Activated CD8-positive, alpha-beta memory T cell treated with anti-CD3 and anti-CD28 coated beads, Interleukin-2, amount 50 U/mL, for 24 hours (primary cell): ENCODE measurements around the gene SCN5A.

Experiments used
- DNase-seq: peaks from one replicate; pipeline ENCODE4 v3.0.0-alpha.2; 2020; ENCODE audit errors: extremely low read depth

The SCN5A gene

DNA sequence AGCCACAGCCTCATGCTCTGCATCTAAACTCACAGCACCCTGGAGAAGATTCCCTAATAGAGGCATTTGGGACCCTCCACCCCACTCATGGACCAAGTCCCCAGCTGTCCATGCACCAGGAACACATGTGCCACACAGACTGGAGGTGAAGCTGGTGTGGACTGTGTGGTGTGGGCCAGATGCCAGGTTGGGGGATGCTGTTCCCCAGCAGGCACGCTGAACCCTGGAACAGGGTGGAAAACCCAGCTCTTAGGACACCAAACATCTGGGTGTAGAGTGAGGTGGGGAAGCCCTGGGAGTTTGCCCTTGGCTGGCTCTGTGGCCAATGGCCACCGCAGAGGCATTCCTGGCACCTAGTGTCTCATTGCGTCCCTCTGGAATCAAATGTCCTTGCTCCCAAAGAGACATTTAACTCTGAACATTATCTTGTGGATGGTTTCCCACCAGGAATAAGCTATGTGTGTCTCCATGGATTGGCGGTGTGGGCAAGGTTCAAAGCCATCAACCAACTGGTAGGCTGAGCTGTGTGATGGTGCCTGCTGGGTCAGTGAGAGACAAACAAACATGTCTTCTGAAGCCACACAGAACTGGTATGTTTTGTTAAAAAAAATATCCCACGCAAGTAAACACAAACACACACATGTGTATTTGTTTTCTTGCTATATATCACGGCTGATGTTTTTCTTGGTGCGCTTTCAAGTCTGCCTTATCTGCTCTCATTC is 88.3 kb downstream of the SCN5A start:
- DNase-seq: no peak

DNA sequence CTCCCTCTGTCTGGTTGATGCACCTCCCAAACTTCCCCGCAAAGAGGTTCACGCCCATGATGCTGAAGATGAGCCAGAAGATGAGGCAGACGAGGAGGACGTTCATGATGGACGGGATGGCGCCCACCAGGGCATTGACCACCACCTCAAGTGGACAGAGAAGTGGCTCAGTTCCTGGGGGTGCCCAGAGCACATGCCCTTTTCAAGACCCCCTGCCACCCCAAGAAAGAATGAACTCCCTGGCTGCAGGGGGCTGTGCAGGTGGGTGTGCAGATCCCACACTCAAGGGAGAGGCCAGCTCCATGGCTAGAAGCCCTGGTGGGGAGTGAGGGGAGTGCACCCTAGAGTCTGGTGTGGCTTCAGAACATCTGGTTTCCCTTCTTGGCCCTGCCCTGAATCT is 89.2 kb downstream of the SCN5A start:
- DNase-seq: no peak

DNA sequence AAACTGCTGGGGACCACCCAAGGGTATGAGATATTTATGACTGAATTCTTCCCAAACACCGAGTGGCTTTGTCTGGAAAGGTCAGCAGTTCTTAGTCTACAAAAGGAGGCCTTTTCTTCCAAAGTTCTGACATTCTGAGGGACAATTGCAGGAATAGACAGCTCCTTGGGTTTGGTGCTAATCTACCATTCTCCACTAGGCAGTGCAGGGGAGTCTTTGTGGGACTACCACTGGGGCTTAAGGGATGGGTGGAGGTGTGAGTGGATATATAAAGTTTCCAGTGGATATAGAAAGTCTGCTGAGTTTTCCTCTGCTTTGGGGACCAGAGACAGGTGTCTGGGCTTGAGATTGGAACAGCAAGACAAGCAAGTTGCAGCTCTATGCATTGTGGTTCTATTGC is 90.6 kb downstream of the SCN5A start:
- no peak for DNase-seq

DNA sequence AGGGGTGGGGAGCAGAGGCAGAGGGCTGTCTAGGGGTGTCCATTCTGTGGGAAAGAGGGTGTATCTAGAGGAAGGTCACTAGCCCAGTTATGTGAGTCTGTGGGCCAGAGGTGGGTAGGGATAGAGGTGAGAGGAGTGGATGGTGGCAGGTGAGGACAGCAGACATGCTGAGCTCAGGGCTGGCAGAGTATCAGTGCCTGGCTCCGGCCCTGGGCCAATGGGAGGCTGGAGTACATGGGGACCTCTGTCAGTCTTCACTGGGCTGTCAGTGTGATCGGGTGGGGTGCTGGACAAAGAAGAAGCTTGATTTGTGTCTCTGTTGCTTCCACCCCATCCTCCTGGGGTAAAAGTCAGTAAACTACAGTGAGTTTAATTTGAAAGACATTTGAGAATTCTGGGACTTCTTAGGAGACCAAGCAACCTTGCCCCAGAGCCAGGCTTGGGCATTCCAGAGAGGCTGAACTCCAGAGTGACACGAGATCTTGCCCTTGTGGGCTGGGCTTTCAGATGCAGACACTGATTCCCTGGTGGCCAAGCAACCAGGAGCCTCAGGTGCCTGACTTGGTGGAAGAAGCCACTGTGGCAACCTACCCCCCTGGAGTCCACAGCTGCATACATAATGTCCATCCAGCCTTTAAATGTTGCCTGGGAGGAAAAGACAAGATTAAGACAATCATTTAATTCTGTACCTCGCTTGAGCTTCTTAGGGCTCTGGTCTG is 92.7 kb downstream of the SCN5A start:
- DNase-seq: no peak

DNA sequence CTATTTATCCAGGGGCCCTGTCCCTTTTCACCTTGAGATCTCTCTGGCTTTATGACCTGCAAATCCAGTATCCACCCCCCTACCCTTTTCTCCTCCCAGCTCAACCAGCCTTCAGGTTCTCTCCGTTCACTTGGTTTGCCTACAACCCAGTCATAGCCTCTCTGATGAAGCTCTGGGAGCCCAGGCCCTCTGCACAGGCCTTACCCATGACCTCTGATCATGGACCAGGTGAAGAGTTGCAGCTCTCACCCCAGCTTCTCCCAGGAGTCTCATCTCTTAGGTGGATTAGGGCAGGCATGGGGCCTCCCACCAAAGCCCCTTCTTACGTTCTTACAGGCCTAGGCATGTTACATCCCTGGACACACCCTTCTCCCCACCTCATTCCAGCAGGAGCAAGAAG is 93.6 kb downstream of the SCN5A start:
- no peak for DNase-seq

DNA sequence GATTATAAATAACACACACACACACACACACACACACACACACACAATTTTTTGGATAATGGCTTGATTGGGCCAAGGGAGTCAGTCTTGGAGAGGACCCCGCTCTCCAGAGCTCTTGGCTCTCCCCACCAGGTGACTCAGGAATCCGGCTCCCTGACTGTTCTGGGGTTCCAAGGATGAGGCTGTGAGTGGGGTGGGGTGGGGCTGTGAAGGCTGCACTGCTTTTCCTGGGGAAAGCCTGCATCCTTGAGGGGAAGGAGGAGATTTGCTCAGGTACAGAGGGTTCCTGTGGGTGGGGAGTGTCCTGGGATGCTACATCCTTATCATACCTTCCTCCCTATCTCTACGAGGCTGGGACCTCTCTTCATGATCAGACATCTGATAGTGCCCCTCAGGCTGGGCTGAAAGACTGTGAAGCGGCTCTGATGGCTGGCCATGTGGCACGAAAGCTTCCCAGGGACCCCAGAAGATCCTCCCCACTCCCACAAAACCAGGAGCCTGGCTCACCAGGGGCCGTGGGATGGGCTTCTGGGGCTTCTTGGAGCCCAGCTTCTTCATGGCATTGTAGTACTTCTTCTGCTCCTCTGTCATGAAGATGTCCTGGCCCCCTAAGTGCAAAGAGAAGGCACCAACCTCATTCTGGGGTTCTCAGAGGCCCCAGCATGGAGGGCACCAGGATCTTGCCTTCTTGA is 94.2 kb downstream of the SCN5A start:
- DNase-seq: no peak

DNA sequence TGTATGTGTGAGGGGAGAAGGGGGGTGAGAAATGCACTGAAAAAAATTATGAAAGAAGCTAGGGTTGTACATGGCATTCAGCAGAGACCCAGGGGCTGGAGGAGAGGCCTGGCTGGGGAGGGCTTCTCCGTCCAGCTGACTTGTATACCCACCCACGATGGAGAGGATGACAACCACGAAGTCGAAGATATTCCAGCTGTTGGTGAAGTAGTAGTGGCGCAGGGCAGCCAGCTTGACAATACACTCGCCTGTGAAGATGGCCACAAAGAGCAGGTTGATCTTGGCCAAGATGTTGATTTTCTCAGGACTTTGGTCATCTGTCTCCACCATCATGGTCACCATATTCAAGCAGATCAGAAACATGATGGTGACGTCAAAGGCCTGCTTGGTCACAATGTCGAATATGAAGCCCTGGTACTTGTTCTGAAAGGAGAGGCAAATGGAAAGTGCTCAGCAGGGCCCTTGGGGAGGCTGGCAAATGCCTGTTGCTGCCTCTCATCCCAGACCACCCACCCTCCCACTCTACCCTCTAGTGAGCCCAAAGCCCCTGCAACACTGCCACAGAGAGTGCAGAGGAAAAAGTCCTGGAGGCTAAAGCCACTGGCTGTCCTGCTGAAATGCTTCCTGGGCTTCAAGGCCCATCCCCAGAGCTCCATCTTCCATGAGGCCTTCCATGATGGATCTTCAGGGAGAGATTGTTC is 95.2 kb downstream of the SCN5A start:
- no peak for DNase-seq

DNA sequence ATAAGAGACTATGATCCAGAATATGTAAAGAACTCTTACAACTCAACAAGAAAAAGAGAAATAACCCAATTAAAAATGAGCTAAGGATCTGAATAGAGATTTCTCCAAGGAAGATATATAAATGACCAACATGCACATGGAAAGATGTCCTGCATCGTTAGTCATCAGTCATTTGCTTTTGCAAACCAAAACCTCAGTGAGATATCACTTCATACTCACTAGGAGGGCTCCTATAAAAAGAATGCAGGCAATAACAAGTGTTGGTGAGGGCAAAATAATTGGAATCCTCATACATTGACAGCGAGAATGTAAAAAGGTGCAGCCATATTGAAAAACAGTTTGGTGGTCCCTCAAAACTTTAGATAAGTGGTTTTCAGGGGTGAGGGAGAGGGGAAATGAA is 96.4 kb downstream of the SCN5A start:
- DNase-seq: no peak

DNA sequence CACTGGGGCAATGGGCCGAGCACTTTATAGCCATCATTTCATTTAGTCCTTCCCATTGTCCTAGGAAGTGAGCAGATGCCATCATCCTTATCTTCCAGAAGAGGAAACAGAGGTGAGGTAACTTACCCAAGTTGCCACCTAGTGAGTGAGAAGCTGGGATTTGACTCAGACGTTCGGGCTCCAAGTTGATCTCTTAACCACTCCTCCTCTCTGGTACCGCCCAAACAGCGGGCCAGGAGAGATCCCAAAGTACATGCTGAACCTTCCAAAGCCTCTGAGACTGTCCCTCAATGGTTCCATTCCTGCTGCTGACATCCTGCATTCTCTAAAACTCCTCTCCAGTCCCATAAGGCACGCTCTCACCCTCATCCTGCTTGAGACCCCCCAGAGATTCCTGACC is 97.1 kb downstream of the SCN5A start:
- DNase-seq: no peak

DNA sequence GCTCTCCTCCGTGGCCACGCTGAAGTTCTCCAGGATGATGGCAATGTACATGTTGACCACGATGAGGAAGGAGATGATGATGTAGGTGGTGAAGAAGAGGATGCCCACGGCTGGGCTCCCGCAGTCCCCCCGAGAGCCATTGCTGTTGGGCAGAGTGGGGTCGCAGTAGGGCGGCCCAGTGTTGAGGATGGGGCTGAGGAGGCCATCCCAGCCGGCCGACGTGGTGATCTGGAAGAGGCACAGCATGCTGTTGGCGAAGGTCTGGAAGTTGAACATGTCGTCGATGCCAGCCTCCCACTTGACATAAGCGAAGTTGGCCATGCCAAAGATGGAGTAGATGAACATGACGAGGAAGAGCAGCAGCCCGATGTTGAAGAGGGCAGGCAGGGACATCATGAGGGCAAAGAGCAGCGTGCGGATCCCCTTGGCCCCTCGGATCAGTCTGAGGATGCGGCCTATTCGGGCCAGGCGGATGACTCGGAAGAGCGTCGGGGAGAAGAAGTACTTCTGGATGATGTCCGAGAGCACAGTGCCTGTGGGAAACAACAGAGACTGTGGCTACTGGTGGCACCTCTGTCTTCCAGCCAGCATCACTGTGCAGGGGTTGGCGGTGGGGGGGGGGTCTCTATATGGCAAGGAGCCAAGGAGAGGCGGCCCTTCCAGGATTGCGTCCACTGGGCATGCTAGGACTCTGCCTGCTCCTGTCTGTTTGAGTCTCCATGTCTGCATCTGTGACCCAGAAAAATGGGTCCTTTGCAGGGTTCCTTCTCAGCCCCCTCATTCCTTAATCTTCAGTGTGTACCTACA is 98.3 kb downstream of the SCN5A start:
- DNase-seq: no peak

DNA sequence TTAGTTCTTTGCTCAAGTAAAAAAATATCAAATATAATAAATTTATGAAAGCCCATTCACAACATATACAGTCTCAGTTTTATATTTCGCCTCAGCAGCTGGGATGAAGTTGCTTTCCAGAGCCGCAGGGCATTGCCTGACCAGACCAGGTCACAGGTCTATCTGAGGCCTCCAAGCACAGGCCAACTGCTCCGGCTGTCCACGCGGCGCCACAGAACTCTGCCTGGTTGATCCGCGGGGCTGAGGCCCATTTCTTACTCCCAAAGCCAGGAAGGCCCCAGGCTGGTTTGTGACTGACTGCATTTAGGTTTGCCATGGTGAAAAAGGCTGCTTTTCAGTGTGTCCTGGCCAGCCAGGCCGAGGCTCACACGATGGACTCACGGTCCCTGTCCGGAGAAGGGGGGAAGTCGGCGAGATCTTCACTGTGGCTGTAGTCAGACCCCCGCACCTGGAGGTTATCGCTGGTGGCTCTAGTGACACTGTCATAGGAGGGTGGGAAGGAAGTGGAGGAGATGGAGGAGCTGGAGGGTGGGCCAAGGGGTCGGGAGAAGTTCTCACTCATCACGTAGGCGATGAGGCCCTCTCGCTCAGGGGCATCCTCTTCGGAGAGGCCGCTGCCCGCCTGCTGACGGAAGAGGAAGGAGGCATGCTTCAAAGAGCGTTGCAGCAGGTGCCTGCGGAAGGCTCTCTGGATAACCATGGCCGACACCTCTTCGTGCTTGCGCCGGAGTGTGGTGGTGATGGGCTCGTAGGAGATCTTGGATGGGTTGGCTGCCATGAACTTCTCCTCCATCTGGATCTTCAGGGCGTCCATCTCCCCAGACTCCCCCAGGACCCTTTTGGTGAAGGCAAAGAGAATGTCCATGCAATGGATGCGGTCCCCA is 99.3 kb downstream of the SCN5A start:
- no peak for DNase-seq

DNA sequence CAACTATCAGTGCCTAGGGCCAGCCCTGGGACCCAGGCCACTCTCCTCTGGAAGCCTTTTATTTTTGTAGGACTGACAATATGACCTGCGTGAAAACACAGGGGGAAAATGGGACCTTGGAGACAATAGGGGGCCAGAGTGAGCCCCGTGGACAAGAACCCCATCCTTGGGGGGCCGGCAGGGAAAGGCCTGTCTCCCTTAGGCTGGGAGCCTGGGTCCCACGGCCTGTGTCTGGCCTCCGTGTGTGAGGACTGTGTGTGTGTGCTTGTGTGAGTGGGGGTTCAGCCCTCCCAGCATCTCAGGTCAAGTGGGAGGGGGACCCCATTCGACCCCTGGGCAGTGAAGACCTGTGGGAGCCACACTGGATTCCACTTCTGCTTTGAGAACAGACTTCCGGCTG is 100.0 kb downstream of the SCN5A start:
- no peak for DNase-seq

DNA sequence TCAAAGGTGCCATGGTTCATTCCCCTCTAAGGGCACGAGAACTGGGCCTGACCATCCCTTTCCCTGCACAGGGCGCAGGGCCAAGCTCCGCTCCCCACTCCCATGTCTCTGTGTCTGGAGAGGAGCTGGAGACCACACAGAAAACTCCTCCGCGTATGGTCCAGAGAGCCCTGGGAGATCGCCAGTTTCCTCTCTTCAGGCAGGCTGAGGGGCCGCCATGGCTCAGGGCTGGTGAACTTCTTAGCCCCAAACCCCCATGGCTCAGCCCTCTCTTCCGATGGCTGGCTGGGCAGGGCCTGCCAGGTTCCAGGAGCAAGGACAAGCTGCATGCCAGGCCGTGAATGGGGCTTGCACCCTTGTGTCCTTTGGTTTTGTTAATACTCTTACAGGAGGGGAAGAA is 100.4 kb downstream of the SCN5A start:
- DNase-seq: no peak

DNA sequence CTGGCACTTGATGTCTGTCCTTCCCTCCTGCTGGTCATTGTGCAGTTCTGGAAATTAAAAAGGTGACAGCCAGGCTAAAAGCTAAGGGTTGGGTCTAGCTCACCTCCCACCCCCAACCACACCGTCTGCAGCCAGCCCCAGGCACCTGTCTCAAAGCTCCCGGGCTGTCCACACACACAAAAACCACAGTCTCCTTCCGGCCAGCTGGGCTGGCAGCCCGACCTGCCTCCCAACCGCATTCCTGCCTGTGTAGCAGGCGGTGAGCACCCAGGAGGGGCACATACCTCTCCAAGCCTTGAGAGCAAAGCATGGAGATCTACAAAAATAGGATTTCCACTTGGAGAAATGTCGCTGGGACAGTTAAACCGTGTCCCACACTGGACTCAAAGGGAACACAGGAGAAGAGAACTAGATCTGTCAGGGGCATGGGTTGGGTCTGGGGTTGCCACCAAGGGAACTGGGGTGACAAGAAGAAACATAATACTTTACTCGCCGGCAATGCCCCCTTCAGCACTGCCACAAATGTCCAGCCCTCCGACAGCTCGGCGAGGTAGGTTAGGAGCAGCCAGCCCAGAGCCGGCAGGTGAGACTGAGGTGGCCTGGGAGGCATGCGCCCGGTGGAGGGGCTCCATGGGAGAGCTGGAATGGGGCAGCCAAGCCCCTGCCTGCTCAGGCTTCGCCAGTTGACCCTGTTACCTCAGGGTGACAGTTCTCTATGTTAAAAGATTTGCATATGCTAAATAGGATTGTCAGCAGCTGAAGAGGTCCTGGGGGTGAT is 101.1 kb downstream of the SCN5A start:
- no peak for DNase-seq

DNA sequence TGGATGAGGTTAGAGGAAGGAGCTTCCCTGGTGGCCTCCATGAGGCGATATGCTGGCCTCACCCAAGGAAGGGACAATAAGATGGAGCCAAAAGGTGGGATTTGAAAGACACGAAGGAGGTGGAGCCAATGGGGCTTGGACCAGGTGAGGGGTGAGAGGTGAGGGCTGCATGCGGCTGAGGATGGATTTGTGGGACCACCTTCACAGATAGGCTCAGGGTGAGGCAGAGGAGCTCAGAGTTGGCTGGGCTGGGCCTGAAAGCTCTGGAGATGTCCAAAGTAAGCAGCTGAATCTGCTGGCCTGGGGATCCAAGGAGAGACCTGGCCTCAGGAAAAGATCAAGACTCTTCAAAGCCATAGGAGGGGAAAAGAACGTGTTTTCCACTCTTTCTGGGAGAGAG is 103.5 kb downstream of the SCN5A start:
- no peak for DNase-seq

DNA sequence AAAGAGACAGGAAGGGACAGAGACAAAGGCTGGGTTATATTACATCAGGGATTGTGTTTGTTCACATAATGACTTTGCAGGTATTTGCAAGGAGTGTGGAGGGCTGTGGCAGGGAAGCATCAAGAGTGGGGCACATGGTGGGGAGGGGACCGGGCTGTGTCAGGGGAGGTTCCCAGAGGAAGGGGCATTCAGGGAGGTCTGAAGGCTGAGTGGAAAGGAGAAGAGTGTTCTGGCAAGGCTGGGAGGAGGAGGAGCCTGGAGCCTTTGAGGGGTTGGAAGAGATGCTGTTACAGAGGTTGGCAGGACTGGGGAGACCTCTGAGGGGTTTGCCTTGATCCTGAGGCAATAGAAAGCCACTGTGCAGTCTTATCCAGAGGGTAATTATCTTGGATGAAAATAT is 103.9 kb downstream of the SCN5A start:
- DNase-seq: no peak

DNA sequence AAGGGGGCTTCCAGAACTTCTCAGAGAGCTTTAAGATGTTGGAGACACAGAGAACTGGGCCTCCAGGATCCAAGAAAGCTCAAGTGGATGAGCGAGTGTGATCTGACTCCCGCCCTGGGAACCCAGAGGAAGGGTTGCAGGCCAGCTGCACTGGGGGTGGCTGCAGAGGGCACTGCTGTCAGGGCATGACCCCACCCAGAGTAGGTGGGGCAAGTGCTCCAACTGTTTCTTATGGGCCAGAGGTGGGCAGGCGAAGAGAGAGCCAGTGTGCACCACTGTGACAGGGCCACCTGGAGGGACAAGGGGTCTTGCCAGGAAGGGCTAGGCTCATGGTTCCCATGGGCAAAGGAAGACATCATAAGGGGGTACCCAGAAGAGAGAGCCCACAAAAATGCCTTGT is 104.6 kb downstream of the SCN5A start:
- DNase-seq: no peak

DNA sequence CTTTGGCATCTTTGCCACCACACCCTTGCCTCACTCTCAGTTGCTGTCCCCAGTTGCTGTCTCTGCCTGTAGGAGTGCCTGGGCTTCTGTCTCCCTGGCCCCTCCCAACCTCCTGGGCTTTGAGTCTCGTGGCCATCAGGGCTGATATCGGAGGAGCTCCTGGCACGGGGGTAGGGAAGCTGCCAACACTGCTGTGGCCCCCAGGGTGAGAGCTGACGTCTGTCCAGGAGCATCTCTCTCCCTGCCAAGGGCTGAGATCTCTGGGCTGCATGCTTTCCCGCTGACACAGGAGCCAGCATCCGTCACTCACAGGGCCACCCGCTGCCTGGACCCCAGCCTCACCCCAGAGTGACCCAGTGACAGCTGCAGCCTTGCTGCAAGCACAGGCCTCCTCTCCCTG is 105.9 kb downstream of the SCN5A start:
- no peak for DNase-seq

DNA sequence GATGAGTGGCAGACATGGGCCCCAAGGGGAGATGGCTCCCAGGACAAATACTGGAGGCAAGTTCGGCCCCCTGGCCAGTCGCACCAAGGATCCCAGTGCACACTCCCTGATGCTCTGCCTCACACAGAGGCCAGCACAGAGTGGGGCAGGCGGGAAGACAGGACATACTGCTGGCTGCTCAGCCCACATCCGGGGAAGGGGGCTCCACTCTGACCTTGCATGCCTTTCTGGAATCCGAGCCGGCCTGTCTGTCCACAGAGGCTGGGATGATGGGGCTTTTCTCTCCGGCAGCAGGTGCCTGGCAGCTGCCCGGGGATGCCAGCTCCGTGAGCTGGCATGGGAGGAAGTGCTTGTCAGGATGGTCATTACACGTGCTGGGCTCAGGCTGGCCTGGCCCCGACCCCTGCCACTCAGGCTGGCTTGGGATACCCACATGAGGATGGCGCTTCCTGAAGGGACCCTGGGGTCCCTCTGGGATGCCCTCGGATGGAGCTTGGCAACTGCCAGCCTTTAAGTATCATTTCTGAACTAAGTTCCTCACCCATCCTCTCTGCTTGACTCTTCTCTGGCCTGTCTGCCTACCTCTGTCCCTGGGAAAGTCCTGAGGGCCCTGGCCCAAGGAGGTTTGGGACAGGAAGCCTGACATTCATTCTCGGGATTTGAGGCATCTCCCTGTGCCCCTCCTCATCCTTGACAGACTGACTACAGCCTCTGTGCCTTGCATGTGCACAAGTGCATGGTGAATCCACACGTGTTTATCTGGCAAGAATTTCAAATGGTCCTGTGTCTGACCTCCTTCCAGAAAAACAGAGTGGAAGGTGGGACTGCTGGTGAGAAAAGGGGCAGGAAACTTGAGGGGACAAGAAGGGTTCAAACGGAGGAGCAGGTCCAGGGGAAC is 106.8 kb downstream of the SCN5A start:
- DNase-seq: no peak
